Pulmonary artery endothelial cell (primary cell): ENCODE data around the gene ESAM. TPM values are rescaled to one million over a fixed set of nuclear protein-coding genes. Genes with fewer than 3 reads are reported as not detected.
"Not testable (repeated sequence)": the region's sequence is repeated elsewhere in the genome, so short reads cannot be mapped to it uniquely, and the experiment has no call there.

Source experiments
- DNase-seq: peaks from one replicate; pipeline ENCODE4 v3.0.0-alpha.2; 2011; ENCODE audit warnings: low read depth, low spot score
- total RNA-seq: library from RNA; depleted of rRNA; stranded (reverse); fragments of >200 nt; gene quantifications from 2 replicates; pipeline ENCODE4 v1.2.3, GENCODE V29; 2014

Gene ESAM
- total RNA-seq, 1 donor from 2014 or later, result 85.7 TPM

GRCh38 chr11:124776865-124777645 lies 15.0 kb upstream of the ESAM start:
- DNase-seq, result no peak

DNA sequence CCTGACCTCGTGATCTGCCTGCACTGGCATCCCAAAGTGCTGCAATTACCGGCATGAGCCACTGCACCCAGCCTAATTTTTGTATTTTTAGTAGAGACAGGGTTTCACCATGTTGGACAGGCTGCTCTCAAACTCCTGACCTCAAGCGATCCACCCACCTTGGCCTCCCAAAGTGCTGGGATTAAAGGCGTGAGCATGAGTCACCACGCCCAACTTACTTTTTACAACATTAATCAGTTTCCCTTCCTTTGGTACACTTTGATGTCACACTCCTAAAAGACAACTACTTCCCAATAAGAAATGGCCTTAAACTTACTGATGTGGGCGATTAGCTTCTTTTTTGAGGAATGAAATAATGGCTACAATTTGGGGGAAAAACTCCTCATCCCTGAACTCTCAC lies 8.9 kb upstream of the ESAM start:
- not testable (repeated sequence) for DNase-seq

- DNase-seq, result no peak
These were observed 8.0 kb upstream of the ESAM start for GRCh38 chr11:124769806-124770774.

- no peak for DNase-seq
These were observed 6.8 kb upstream of the ESAM start for GRCh38 chr11:124768914-124769313.

- DNase-seq, result no peak
These were observed 4.1 kb upstream of the ESAM start for GRCh38 chr11:124766156-124766555.

DNA sequence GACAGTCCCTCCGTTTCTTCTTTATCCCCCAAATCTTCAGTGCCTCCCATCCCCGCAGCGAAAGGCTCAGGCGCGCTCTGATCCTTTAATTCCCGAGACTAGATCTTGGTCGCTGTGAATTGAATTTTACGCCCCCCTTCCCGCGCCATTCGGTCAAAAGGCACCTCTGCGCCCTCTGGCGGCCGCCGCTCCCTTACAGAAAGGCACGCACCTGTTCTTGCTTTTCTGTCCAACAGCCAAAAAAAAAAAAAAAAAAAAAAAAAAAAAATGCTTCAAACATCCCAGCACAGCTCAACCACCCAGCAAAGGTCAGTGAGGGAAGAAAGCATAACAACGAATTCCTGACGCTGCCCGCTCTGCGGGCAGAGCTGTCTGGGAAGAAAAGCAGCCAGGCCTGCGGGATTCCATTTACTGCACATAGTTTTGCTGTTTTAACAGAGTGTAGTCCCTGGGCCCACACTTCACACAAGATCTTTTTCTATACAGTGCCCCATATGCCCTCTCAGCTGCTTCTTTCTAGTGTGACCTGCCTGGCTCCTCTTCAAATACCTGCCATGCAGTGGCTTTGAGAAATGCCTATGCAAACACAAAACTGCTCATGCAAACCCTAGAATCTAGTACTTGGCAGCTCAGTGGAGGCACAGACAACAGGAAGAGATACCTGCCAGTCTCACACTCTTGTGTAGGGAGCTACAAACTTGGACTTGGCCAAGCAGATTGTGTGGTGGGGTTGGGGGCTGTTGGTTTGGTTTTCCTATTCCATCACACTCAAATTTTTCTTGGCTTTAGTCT lies 1.3 kb upstream of the ESAM start:
- DNase-seq, result no peak

- no peak for DNase-seq
These were observed 600 bp upstream of the ESAM start for GRCh38 chr11:124762624-124763155.

- no peak for DNase-seq
These were observed 587 bp downstream of the ESAM start for GRCh38 chr11:124761301-124762104.

- no peak for DNase-seq
These were observed 1.3 kb downstream of the ESAM start for GRCh38 chr11:124760806-124761205.

DNA sequence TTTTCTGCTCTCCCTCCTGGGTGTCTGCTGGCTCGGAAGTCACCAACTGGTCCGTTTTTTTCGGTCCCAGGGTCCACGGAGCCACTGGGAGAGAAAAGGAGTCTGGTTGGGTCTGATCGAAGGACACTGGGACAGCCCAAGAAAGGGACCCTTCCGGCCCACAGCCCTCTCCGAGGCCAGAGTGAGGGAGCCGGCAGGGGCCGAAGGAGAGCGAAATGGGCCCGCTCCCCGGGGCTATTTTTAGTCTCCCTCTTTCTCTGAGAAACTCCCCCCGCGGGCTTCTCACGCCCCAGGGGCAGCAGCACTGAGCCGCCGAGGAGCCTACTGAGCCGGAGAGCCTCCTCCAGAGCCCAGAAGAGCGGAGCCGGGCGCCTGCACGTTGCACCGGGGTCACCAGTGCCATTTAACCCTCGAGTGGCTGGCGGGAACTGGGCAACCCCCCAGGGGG lies 1.9 kb downstream of the ESAM start:
- no peak for DNase-seq

DNA sequence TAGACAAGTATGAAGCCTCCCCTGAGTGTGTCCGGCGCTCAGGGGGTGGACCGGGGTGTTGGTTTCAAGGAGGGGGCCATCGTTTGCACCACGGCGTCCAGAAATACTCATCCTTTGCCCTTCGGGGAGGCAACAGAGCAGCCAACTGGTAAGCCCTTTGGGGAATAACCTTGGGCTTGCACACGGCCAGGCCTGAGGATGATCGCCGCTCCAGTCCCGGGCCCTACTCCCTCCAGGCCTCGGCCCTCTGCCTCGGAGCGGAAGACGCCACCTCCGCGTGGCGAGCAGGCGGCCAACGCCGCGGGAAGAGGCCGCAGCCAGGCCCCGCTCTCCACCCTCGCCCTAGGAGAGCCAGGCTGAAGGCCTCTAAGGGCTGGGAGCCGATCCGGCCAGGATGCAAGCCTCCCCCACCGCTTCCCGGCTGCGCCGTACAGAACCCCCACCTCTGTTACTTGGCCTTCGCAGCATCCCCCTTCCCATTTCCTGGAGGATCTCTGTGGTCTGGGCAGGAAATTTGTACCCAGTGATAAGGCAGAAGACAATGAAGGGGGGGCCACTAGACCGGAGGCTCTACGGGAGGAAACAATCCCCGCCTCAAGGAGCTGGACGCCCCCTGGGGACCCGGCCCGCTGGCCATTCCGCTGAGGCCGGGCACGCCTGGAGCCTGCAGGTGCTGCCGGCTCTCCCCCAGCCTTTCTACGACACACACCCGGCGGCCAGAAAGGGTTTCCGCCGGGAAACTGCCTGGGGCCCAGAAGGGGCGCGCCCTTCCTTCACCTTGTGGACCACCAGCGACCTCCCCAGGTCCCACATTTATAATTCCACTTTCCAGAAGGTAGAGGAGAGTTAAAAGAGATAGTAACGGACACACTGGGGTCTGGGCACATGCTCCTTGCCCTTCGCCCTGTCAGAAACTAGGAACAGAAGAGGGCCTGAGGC lies 2.6 kb downstream of the ESAM start:
- peak; percentile 100 for DNase-seq

DNA sequence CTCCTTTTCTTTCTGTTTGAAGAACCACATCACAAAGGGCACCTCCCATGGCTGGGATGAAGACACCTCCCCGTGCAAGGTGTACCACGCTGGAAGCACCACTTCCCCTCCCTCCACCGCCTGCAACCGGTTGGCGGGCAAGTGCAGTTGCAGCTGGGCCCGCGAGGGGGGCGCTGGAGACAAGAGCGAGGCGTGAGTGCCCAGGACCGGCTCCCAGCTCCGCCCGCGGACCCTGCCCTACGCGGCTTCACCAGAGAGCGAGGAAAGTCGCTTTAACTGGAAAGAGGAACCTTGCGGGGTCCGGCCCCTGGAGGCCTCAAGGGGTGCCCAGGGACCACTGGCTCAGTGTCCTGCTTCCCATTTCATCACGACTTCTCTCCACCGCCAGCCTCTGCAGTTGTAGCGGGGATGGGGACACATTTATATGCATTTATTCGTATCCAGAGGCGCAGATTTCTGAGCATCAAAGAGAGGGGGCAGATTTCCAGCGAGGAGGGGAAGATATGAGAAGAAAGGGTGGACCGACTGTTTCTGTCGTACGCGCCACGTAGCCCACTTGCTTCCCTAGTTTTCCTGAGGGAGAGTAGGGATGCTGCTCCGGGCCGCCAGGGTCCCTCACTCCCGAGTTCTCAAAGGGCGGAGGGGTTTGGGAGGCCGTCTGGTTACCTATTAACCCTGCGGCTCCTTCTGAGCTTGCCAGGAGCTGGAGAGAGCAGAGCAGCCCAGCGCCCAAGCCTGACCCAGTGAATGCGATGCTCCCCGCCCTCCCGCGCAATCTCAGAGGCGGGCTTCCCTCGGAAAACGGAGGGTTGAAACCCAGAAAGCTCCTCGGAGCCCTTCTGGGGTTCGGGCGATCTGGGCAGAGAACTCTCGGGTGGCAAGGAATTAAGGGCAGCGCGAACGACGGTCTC lies 3.5 kb downstream of the ESAM start:
- DNase-seq, result no peak

GRCh38 chr11:124757320-124757719 lies 4.8 kb downstream of the ESAM start:
- no peak for DNase-seq

GRCh38 chr11:124756753-124757227 lies 5.3 kb downstream of the ESAM start:
- DNase-seq, result no peak

DNA sequence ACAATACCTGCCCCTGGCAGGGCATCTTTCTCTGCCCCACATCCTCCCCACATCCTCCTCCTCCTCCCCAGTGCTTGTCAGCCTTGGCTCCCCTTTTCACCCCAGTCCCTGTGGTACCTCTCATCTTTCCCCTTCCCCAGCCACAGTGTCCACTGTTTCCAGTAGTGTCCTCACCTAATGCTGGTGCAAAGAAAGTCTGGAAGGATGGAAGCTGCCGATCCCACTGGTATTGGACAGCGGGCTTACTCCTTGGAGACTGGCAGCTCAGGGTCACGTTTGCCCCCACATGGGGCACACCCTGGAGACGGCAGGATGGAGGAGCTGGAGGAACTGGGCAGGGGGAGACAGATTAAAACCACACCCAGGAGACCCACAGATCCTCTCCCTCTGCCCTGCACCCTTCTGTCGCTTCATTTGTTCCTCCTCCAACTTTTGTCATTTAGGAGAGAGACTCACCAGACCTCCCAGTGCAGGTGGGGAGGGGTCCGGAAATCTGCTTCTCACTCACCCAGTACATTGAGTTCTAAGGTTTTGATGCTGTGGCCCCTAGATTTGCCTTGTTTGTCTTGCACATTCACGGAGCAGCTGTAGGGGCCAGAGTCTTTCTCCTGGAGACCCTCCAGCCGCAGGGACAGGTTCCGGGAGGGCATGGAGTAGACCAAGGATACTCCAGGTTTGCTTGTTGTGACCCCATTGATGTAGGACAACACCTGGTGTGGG lies 5.9 kb downstream of the ESAM start:
- DNase-seq, result no peak

GRCh38 chr11:124754710-124755109 lies 7.4 kb downstream of the ESAM start:
- no peak for DNase-seq

DNA sequence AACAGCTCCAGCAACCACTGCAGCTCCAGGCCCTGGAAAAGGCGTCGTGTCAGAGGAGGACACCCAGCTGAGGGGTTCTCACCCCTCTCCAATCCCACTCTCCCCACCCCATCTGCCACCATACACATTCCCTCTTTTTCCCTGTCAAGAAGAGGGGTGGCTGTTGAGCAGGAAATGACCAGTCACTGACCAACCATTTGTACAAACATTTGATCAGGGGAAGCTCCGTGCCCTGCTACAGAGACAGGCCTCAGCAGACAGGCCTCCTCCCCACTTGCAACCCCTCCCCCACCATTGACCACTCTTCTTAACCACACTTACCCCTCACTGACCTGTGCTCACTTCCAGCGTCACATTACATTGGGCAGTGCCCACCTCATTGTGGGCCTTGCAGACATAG lies 7.8 kb downstream of the ESAM start:
- DNase-seq, result no peak
